HG02798 (cell line): ENCODE results near the gene PTPRO.
"Not testable (repeated sequence)": the region's sequence is repeated elsewhere in the genome, so short reads cannot be mapped to it uniquely, and the experiment has no call there.

Experiments used
- ATAC-seq: cut with Tn5 transposase; IDR thresholded peaks from one replicate; pipeline ENCODE4 v1.9.1; 2021; ENCODE audit warnings: mild to moderate bottlenecking; ENCODE audit not compliant: unreplicated experiment, poor library complexity

PTPRO gene

GRCh38 chr12:15592934-15593333 is 270.6 kb downstream of the PTPRO start:
- no peak for ATAC-seq

DNA sequence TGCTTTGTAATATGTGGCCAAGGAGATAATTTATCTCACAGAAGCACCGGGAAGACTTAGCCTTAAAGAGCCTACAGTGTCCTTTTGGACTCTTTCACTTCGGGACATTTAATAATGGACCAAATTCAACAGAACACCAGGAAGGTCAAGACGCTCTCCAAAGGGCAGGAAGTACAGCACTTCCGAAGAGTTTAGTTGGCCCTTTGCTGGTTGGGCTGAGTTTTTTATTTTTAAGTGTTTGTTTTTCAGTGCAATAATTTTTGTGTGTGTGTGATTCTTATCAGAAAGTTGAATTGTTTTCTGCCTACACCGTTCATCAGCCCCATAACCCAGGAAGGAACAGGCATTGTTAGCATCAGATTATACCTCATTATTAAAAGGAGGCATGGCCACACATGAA is 273.9 kb downstream of the PTPRO start:
- no peak for ATAC-seq

- no peak for ATAC-seq
These were observed 275.0 kb downstream of the PTPRO start for GRCh38 chr12:15597125-15597830.

- ATAC-seq, result no peak
These were observed 277.1 kb downstream of the PTPRO start for GRCh38 chr12:15599266-15600037.

DNA sequence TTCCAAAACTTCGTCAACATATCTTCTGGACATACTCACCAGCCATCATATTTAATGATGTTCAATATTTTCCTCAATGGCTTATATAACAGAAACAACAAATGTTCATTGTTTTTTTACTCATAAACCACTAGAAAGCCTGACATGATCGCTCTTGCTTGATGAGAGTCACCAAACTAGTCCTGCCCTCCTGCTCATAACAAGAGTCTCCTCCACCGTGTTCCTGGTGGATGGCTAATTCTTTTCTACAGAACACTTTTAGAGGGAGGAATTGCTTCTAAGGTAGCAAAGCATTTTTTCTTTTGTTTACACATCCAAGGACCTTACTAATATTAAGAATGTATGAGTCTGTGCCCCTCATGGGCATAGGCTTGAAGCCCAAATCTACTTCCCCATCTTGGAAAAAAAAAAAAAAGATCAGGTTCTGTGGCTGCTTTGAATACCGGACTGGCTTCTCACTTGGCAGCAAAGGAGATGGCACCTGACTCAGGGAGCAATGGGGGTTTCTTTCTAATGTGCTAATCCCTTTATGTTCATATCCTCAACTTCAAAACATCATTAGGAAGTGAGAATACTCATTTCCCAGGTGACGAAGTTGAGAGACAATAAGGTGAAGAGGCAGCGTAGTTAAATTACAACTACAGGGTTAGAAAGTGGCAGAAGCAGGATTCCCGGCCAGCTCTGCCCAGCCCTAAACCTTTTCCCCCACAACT is 278.1 kb downstream of the PTPRO start:
- ATAC-seq, result no peak

- ATAC-seq, result no peak
These were observed 279.0 kb downstream of the PTPRO start for GRCh38 chr12:15601210-15601800.

DNA sequence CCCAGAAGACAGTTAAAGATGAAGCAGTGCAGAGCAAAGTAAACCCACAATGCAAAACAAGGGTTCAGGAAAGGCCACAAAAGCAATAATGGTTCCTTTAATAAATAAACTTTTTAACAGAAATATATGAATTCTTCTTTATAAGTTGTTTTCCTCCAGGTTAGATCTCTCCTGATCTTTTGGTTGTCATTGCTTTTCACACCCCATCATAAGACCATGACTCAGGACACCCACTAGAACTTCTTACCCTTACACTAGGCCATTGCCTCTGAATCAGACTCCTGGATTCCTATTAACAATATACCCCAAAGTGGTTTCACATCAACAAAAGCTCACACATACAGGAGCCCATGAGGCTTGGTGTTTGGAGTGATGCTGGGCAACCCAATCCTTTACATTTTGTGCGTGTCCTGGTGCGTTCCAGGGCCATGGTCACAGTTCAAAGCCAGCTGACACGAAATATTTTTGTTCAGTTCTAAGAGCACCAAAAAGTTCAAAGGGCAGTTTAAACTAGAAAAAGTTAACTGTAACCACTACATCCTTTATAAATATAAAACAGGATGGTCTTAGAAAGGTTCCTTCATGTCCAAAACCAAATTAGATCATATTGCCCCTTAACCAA is 279.9 kb downstream of the PTPRO start:
- no peak for ATAC-seq

GRCh38 chr12:15603474-15604085 is 281.3 kb downstream of the PTPRO start:
- ATAC-seq, result no peak

GRCh38 chr12:15605881-15606590 is 283.7 kb downstream of the PTPRO start:
- no peak for ATAC-seq

DNA sequence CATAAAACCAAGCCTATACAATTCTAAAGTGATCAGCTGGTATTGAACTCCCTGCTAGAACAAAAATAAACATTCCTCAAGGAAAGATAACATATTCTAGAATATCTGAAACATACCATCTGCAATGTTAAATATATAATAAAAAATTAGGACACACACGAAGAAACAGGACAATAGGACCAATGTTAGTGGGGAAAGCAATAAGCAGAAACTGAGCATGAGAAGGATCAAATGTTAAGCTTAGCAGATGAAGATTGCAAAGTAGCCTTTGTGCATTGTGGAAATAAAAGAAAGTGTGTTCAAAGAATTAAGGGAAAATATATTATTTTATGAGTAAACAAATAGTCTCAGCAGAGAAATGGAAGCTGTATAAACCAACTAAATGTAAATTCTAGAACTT is 286.1 kb downstream of the PTPRO start:
- ATAC-seq, result no peak

DNA sequence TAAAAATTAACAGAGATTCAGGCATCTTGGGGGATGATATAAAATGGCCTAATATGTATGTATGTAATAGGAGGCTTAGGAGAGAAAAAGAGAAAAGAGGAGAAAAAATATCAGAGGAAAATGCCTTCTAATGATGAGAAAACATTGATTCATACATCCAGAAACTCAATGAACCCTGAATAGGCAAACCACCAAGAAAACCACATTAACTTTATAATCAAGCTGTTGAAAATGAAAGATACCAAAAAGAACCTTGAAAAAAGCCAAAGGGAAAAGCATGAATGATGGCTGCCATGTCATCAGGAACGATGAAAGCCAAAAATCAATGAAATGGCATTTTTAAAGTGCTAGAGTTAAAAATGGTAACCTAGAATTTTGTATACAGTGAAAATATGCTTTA is 286.6 kb downstream of the PTPRO start:
- no peak for ATAC-seq

DNA sequence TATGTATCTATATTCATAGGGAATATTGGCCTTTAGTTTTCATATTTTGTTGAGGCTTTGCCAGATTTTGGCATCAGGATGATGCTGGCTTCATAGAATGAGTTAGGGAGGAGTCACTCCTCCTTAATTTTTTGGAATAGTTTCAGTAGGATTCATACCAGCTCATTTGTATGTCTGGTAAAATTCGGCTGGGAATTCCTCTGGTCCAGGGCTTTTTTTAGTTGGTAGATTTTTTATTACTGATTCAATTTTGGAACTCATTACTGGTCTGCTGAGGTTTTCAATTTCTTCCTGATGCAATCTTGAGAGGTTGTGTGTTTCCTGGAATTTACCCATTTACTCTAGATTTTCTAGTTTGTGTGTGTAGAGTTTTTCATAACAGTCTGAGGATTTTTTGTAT is 291.7 kb downstream of the PTPRO start:
- no peak for ATAC-seq

GRCh38 chr12:15616495-15616894 is 294.2 kb downstream of the PTPRO start:
- ATAC-seq, result not testable (repeated sequence)

DNA sequence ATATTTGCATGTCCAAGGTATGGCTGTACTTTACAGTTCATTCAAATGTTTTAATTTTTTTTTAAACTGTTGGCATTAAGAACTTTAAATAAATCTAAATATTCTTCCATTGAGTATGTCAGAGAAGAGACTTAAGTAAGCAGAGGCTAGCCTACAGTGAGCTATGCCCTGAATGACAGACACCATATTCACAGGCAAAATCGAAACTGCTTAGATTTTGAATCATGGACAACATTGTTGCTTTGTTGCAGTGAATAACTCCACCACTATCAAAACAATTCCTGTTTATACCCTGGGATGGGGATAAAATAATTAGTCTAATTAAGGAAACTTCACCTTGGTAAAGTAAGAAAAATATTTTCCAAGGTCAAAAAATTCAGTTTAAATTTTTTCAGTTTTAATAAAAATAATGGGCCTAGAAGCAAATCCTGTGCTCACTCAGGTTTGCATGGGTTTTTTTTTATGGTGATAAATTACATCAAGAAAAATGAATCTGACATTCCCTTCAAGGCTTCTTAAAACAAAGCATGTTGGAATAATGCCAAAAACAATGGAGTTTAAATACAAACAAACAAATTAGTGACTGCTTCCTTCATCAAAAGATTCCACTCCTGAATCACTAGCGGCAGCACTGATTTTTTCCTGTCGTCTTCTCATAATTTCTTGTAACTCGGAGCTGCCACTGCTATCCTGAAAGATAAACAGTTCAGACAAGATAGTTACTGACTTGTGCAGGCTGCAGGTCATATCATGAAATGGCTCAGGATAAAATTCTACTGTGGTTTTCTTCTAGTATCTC is 298.6 kb downstream of the PTPRO start:
- ATAC-seq, result no peak

GRCh38 chr12:15625075-15625474 is 302.8 kb downstream of the PTPRO start:
- no peak for ATAC-seq

DNA sequence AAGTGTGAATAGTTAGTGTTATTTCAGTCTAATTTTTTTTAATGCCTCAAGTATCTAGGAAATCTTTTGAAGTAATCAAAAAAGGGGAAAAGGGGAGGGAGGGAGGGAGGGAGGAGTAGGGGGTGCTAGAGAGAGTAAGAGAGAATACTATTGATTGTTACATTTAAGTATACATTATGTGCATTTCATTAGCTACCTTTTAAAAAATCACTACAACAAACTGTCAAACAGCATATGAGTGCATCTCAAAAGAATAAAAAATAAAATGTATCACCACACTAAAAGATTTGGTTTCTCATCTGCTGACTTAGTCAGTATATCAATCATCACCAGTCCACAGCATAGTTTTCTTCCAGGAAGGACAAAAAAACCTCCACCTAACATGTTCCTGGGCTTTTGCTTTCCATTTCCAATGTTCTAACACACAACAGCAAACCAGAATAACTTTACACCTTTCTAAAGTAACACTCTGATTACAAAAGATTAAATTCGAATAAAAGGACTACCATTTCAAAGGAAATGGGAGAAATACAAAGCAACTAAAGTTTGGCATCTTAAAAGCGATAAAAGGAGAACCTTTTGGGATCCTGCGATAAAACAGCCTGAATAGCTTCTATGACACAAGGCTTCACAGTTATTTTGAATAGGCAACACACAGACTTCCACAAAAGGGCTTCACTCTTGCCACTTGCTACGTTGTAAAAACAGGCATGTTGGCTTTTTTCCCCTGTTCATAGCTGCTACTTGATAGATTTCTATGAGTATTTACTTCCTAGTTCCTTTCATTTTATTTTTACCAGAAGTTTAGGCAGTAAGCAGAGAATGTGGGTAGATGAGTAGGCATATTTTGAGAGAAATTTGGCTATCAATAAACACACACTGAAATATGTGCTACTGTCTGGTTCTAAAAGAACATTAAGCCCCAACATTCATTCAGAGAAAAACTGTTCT is 306.0 kb downstream of the PTPRO start:
- ATAC-seq, result no peak

GRCh38 chr12:15629108-15629507 is 306.8 kb downstream of the PTPRO start:
- ATAC-seq, result peak; percentile 75

GRCh38 chr12:15629761-15630160 is 307.5 kb downstream of the PTPRO start:
- no peak for ATAC-seq
